Measurements from ENCODE around the gene GABARAPL1.

GABARAPL1 gene

DNA sequence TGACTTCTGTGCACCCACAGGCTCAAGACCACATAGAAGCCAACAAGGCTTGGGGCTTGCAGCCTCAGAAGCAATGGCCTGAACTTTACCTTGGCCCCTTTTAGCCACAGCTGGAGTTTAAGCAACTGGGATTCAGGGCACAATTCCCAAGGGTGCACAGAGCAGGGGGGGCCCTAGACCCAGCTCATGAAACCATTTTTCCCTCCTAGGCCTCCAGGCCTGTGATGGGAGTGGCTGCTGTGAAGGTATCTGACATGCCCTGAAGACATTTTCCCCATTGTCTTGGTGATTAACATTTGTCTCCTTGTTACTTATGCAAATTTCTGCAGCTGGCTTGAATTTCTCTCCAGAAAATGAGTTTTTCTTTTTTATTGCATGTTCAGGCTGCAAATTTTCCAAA, 21.9 kb downstream of the GABARAPL1 start:
- H3K27me3 Mint-ChIP-seq (ENCODE audit: low read depth, poor library complexity): peaks cover 2% of the 10 kb centered on the region
- H3K4me3 Mint-ChIP-seq: no peak overlapping the region
- peaks cover 33% of the 10 kb centered on the region for H3K9me3 Mint-ChIP-seq
- TF ChIP-seq, protein P1, sequence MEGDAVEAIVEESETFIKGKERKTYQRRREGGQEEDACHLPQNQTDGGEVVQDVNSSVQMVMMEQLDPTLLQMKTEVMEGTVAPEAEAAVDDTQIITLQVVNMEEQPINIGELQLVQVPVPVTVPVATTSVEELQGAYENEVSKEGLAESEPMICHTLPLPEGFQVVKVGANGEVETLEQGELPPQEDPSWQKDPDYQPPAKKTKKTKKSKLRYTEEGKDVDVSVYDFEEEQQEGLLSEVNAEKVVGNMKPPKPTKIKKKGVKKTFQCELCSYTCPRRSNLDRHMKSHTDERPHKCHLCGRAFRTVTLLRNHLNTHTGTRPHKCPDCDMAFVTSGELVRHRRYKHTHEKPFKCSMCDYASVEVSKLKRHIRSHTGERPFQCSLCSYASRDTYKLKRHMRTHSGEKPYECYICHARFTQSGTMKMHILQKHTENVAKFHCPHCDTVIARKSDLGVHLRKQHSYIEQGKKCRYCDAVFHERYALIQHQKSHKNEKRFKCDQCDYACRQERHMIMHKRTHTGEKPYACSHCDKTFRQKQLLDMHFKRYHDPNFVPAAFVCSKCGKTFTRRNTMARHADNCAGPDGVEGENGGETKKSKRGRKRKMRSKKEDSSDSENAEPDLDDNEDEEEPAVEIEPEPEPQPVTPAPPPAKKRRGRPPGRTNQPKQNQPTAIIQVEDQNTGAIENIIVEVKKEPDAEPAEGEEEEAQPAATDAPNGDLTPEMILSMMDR (IDR thresholded peaks at IDR 0.05): no peak
- H3K27ac Mint-ChIP-seq: no peak overlapping the region
- peaks cover 17% of the 10 kb centered on the region for H3K36me3 Mint-ChIP-seq (ENCODE audit: low read depth)
- no peak for DNase-seq
- peaks cover 6% of the 10 kb centered on the region for H3K4me1 Mint-ChIP-seq

DNA sequence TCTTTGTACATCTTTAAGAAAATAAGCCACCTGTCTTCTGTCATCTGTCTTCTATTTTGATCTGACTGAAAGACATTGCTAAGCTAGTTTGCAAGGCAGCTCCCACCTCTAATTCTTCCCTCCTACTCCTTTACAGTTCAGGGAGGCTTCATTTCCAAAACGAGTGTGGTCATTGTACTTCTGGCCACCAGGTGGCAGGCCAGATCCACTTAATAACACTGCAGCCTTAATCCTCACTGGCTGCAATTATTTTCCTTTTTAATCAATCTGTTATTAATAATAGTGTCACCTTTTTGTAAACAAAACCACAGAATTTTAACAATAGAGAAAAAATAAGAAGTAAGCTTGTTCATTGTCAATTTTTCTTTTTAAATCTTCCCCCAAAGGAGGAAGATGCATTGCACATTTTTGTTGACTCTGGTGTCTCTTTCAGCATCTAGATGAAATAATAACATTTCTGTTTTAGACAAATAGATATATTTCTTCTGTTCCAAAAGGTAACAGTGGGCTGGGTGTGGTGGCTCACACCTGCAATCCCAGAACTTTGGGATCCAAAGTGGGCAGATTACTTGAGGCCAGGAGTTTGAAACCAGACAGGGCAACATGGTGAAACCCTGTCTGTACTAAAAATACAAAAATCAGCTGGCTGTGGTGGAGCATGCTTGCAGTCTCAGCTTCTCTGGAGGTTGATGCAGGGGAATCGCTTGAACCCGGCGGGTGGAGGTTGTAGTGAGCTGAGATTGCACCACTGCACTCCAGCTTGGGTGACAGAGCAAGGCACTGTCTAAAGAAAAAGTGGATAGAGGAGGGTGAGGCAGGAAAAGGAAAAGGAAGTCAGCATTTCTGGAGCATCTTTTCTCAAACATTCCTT, 23.3 kb downstream of the GABARAPL1 start:
- H3K27ac Mint-ChIP-seq: no peak overlapping the region
- no peak overlapping the region for H3K4me3 Mint-ChIP-seq
- H3K4me1 Mint-ChIP-seq: peaks cover 6% of the 10 kb centered on the region
- peak; percentile 41 for DNase-seq
- peaks cover 33% of the 10 kb centered on the region for H3K9me3 Mint-ChIP-seq
- peaks cover 17% of the 10 kb centered on the region for H3K36me3 Mint-ChIP-seq (ENCODE audit: low read depth)
- H3K27me3 Mint-ChIP-seq (ENCODE audit: low read depth, poor library complexity): peaks cover 2% of the 10 kb centered on the region
- TF ChIP-seq, protein P1 (IDR thresholded peaks at IDR 0.05): peak; percentile 79

DNA sequence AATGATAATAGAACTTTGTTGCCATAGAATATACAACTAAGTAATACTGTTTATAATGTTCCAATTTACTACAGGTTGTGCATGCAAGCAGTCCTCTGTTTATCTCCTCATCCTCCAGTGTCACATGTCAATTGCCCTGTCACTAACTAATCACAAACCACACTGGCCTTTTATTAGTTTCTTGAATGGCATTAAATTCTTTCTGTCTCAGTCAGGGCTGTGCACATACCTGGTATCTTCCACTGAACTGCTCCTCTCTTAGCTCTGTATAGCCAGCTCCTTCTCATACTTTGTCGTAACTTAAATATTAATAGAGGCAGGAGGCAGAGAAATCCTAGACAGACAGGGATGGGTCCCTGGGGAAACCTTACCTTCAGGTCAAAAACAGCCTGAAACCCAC, 24.0 kb downstream of the GABARAPL1 start:
- Mint-ChIP-seq H3K27ac (peak overlapping the region; percentile 56), H3K4me1 (peaks cover 6% of the 10 kb centered on the region), H3K4me3 (no peak overlapping the region), H3K9me3 (peaks cover 33% of the 10 kb centered on the region), H3K27me3 (ENCODE audit: low read depth, poor library complexity) (peaks cover 2% of the 10 kb centered on the region), H3K36me3 (ENCODE audit: low read depth) (peaks cover 17% of the 10 kb centered on the region)
- TF ChIP-seq, protein P1 (IDR thresholded peaks at IDR 0.05): no peak
- DNase-seq: no peak

DNA sequence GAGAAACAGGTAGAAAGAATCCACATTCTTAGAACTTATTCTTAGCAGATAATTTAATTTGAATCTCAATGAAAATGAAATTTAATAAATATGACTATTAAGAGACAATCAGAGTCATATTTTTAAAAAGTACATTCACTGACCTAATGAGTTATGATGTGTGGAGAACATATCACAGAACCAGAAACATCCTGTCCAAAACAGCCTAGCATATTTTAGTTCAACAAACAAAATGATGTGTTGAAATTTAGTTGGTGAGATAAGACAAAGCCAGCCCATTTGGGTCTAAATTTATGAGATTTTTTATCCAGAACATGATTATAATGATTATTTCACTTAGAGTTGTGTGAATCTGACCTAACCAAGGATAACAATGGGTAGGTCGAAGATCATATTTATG, 25.8 kb downstream of the GABARAPL1 start:
- Mint-ChIP-seq H3K36me3 (ENCODE audit: low read depth) (peaks cover 16% of the 10 kb centered on the region), H3K9me3 (peaks cover 24% of the 10 kb centered on the region), H3K27ac (no peak overlapping the region), H3K27me3 (ENCODE audit: low read depth, poor library complexity) (peaks cover 2% of the 10 kb centered on the region), H3K4me3 (no peak overlapping the region), H3K4me1 (peaks cover 6% of the 10 kb centered on the region)
- no peak for DNase-seq
- TF ChIP-seq, protein P1 (IDR thresholded peaks at IDR 0.05): no peak

DNA sequence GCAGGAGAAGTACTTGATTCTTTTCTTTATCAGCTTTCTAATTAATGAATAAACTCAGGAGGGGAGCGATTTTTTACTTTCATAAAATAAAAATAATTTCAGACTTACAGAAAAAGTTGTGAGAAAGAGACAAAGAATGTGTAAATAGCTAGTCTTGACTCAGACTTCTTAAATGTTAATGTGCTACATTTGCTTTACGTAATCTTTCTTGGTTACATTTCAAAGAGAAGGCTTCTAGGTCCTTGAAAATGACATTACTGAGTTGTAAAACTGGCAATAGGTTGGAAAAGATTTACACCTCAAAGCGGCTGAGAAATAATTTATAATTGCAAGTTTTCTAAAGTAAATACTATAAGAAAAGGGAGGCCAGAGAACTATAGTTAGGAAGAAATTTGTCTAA, 28.6 kb downstream of the GABARAPL1 start:
- H3K27me3 Mint-ChIP-seq (ENCODE audit: low read depth, poor library complexity): no peaks in the 10 kb centered on the region

More for the DNA sequence above, 28.6 kb downstream of the GABARAPL1 start:
- H3K9me3 Mint-ChIP-seq: no peaks in the 10 kb centered on the region
- H3K4me1 Mint-ChIP-seq: peaks cover 6% of the 10 kb centered on the region
- no peak overlapping the region for H3K4me3 Mint-ChIP-seq
- DNase-seq: no peak
- H3K36me3 Mint-ChIP-seq (ENCODE audit: low read depth): no peaks in the 10 kb centered on the region
- H3K27ac Mint-ChIP-seq: no peak overlapping the region
- TF ChIP-seq, protein P1 (IDR thresholded peaks at IDR 0.05): no peak
